Regular cardiac myocyte (primary cell): Measurements from ENCODE around the gene EHMT2. TPM values are rescaled to one million over a fixed set of nuclear protein-coding genes. Genes with fewer than 3 reads are reported as not detected.

Source experiments
- total RNA-seq: library from RNA; depleted of rRNA; stranded (reverse); fragments of >200 nt; gene quantifications from 2 replicates; pipeline ENCODE4 v1.2.3, GENCODE V29; 2014

EHMT2 gene
- 50.2 and 55.2 TPM in 2 replicates for total RNA-seq

DNA sequence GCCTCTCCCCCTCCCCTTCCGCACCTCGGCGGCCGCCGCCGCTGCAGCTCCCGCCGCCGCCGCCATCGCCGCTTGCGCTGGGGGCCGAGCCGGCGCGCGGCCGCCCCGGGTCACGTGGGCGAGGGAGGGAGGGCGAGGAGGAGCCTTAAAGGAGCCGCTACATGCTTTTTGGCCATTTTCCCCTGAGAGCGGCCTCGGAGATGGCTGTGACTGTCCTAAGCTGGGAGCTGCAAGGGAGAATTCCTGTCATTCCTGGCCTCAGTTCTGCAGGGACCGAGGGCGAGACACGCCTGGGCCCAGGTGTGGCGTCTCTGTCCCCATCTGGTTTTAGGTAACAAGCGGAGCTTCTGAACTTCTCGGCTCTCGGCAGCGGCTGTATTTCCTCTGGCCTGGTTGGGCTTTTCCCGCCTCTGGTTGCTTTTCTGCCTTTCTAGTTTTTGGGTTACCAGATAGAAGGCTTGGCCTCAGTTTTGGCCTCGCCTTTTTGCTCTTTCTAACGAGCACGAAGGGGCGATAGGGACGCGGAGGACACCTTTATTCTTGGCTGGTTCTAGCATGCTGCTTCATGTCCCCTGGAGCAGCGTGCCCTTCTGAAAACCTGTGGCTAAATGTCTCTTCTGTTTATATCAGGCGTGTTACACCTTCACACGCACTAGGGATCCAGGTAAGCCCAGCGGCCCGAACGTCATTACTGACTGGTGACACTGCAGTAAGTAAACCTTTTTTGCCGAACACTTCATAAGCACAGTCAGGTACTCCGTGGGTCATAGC lies at the start of gene EHMT2:
Gene EHMT2, minus strand, starts transcription at position 87 of the 771 bp plus-strand sequence. Its CDS starts 21 bp downstream, at position 66.

DNA sequence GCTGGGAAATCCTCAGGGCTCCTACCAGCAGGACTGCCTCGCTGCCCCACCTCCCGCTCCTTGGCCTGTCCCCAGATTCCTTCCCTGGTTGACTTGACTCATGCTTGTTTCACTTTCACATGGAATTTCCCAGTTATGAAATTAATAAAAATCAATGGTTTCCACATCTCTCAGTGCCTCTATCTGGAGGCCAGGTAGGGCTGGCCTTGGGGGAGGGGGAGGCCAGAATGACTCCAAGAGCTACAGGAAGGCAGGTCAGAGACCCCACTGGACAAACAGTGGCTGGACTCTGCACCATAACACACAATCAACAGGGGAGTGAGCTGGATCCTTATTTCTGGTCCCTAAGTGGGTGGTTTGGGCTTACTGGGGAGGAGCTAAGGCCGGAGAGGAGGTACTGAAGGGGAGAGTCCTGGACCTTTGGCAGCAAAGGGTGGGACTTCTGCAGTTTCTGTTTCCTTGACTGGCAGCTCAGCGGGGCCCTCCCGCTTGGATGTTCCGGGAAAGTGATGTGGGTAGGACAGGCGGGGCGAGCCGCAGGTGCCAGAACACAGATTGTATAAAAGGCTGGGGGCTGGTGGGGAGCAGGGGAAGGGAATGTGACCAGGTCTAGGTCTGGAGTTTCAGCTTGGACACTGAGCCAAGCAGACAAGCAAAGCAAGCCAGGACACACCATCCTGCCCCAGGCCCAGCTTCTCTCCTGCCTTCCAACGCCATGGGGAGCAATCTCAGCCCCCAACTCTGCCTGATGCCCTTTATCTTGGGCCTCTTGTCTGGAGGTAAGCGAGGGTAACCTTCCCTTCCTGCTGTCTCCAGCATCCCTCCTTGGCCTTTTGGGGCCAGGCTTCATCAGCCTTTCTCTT lies 48.2 kb upstream of the EHMT2 start, which contains the start of gene CFB:
Gene CFB, plus strand, starts transcription at position 589 of the 863 bp plus-strand sequence. Its CDS starts 127 bp downstream, at position 716.

GRCh38 chr6:31927242-31927862 lies 29.9 kb upstream of the EHMT2 start, which contains the start of gene C2:
Gene C2 (plus strand): TSS chr6:31927717. CDS start chr6:31927753, 36 bp downstream.

GRCh38 chr6:31901953-31902643 lies 4.6 kb upstream of the EHMT2 start, which contains the start of gene ZBTB12:
Gene ZBTB12 (minus strand): TSS chr6:31902086. CDS start chr6:31901305, 781 bp downstream.

DNA sequence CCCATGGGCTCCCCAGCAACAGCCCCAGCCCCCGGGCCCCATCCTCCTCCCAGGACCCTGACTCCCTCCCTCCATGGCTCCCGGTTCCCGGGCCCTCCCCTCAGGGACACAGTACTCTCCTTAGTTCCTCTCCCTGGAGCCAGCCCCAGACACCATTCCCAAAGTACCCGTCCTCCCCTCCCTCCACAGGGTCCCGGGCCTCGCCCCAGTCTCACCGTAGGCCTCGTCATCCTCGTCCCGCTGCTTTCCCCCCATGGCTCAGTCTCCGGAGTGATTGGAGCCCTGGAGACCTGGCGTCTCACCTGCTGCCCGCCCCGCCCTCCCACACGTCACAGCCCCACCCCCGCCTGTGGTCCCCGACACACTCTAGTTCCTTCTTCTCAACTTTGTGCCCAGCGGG lies 18.8 kb downstream of the EHMT2 start, which contains the start of gene SLC44A4:
Gene SLC44A4, minus strand, starts transcription at position 272 of the 400 bp plus-strand sequence. Its CDS starts 17 bp downstream, at position 255.

GRCh38 chr6:31862344-31863235 lies 34.9 kb downstream of the EHMT2 start, which contains the start of gene NEU1:
Gene NEU1 (minus strand): TSS chr6:31862821. CDS start chr6:31862776, 45 bp downstream.

Other genes with a start within 250 kb of the EHMT2 start
- 90.5 and 111 TPM in 2 replicates for gene BAG6, start 245.0 kb downstream of the EHMT2 start, total RNA-seq
- 0.28 and 1.2 TPM in 2 replicates for gene APOM, start 241.8 kb downstream of the EHMT2 start, total RNA-seq
- 21.9 and 23.4 TPM in 2 replicates for gene C6orf47, start 236.9 kb downstream of the EHMT2 start, total RNA-seq
- 14.1 and 22.2 TPM in 2 replicates for gene GPANK1, start 232.7 kb downstream of the EHMT2 start, total RNA-seq
- 93.0 and 140 TPM in 2 replicates for gene CSNK2B, start 231.6 kb downstream of the EHMT2 start, total RNA-seq
- gene LY6G5B, start 227.7 kb downstream of the EHMT2 start, total RNA-seq, result 2.0 and 2.3 TPM in 2 replicates
- 0.38 and 1.7 TPM in 2 replicates for gene LY6G5C, start 216.6 kb downstream of the EHMT2 start, total RNA-seq
- 47.1 and 56.7 TPM in 2 replicates for gene ABHD16A, start 194.4 kb downstream of the EHMT2 start, total RNA-seq
- gene LY6G6F, start 190.8 kb downstream of the EHMT2 start, total RNA-seq, result not detected in 2 replicates
- gene LY6G6D, start 182.3 kb downstream of the EHMT2 start, total RNA-seq, result not detected in 2 replicates
- gene LY6G6C, start 176.0 kb downstream of the EHMT2 start, total RNA-seq, result under 0.01 TPM in 1 of 2 replicates, not detected in the other
- 0.28 TPM in 1 of 2 replicates, not detected in the other for gene MPIG6B, start 174.3 kb downstream of the EHMT2 start, total RNA-seq
- gene DDAH2, start 168.4 kb downstream of the EHMT2 start, total RNA-seq, result 58.1 and 70.5 TPM in 2 replicates
- gene CLIC1, start 161.2 kb downstream of the EHMT2 start, total RNA-seq, result 711 and 1,283 TPM in 2 replicates
- gene MSH5, start 157.7 kb downstream of the EHMT2 start, total RNA-seq, result 4.4 and 5.4 TPM in 2 replicates
- gene SAPCD1, start 135.0 kb downstream of the EHMT2 start, total RNA-seq, result 0.19 and 0.85 TPM in 2 replicates
- under 0.01 TPM in 1 of 2 replicates, not detected in the other for gene VWA7, start 120.4 kb downstream of the EHMT2 start, total RNA-seq
- 32.4 and 91.3 TPM in 2 replicates for gene VARS1, start 101.9 kb downstream of the EHMT2 start, total RNA-seq
- gene LSM2, start 90.7 kb downstream of the EHMT2 start, total RNA-seq, result 18.0 and 46.2 TPM in 2 replicates
- 1.3 and 2.8 TPM in 2 replicates for gene HSPA1L, start 82.4 kb downstream of the EHMT2 start, total RNA-seq
- gene HSPA1A, start 82.2 kb downstream of the EHMT2 start, total RNA-seq, result 87.9 and 192 TPM in 2 replicates
- gene HSPA1B, start 70.0 kb downstream of the EHMT2 start, total RNA-seq, result 119 and 235 TPM in 2 replicates
- 51.4 and 93.9 TPM in 2 replicates for gene NEU1, start 34.9 kb downstream of the EHMT2 start, total RNA-seq
- not detected in 2 replicates for gene SLC44A4, start 18.7 kb downstream of the EHMT2 start, total RNA-seq
- 4.2 and 4.6 TPM in 2 replicates for gene ZBTB12, start 4.4 kb upstream of the EHMT2 start, total RNA-seq
- gene C2, start 30.0 kb upstream of the EHMT2 start, total RNA-seq, result 0.38 and 6.8 TPM in 2 replicates
- 5.8 and 65.1 TPM in 2 replicates for gene CFB, start 48.4 kb upstream of the EHMT2 start, total RNA-seq
- gene NELFE, start 61.3 kb upstream of the EHMT2 start, total RNA-seq, result 79.5 and 180 TPM in 2 replicates
- 70.5 and 74.2 TPM in 2 replicates for gene SKIC2, start 61.5 kb upstream of the EHMT2 start, total RNA-seq
- gene DXO, start 74.4 kb upstream of the EHMT2 start, total RNA-seq, result 11.9 and 14.7 TPM in 2 replicates
- 1.2 and 5.1 TPM in 2 replicates for gene C4A, start 84.4 kb upstream of the EHMT2 start, total RNA-seq
- 1.9 and 4.5 TPM in 2 replicates for gene C4B, start 117.1 kb upstream of the EHMT2 start, total RNA-seq
- gene CYP21A2, start 140.7 kb upstream of the EHMT2 start, total RNA-seq, result 0.19 TPM in 1 of 2 replicates, not detected in the other
- 3.6 and 10.4 TPM in 2 replicates for gene TNXB, start 211.6 kb upstream of the EHMT2 start, total RNA-seq
- gene ATF6B, start 230.5 kb upstream of the EHMT2 start, total RNA-seq, result 6.7 and 14.9 TPM in 2 replicates
- 5.0 and 5.9 TPM in 2 replicates for gene FKBPL, start 232.6 kb upstream of the EHMT2 start, total RNA-seq